GM23338 (cell line): ENCODE results near the gene TAF6L. TPM values are rescaled to one million over a fixed set of nuclear protein-coding genes. Genes with fewer than 3 reads are reported as not detected.

ENCODE experiments used
- ATAC-seq: fragments of 200-7000 bp; cut with Tn5 transposase; 3 replicates; pipeline ENCODE4 v1.9.1; 2020
- DNase-seq: peaks from one replicate; pipeline ENCODE4 v3.0.0-alpha.2; 2015; ENCODE audit warnings: low spot score
- H2AFZ ChIP-seq: fragments of 200-600 bp; sonication (generic); 2 replicates; pipeline ENCODE4 v1.8.0; 2016; ENCODE audit warnings: antibody characterized with exemption, mild to moderate bottlenecking, moderate library complexity
- H3F3A ChIP-seq: fragments of 200-600 bp; sonication (generic); replicated peaks from 2 replicates; pipeline ENCODE4 v1.8.0; 2017; ENCODE audit warnings: antibody characterized with exemption, mixed run types, low read depth
- H3K27ac ChIP-seq: fragments of 200-600 bp; sonication (generic); 2 replicates; pipeline ENCODE4 v1.6.1; 2016; ENCODE audit warnings: low read depth
- H3K27me3 ChIP-seq: fragments of 200-600 bp; sonication (generic); 2 replicates; pipeline ENCODE4 v1.8.0; 2016; ENCODE audit warnings: mild to moderate bottlenecking, mixed run types, moderate library complexity; ENCODE audit not compliant: insufficient read depth
- H3K36me3 ChIP-seq: fragments of 200-600 bp; sonication (generic); 2 replicates; pipeline ENCODE4 v1.8.0; 2016; ENCODE audit warnings: mild to moderate bottlenecking; ENCODE audit not compliant: insufficient read depth
- H3K4me1 ChIP-seq: fragments of 200-600 bp; sonication (generic); 2 replicates; pipeline ENCODE4 v1.8.0; 2016; ENCODE audit warnings: mild to moderate bottlenecking, moderate library complexity; ENCODE audit not compliant: insufficient read depth
- H3K4me2 ChIP-seq: fragments of 200-600 bp; sonication (generic); 2 replicates; pipeline ENCODE4 v1.7.1; 2017; ENCODE audit warnings: mixed run types
- H3K4me3 ChIP-seq: fragments of 200-600 bp; sonication (generic); 2 replicates; pipeline ENCODE4 v1.6.1; 2016; ENCODE audit warnings: mixed run types
- H3K79me2 ChIP-seq: fragments of 200-600 bp; sonication (generic); replicated peaks from 2 replicates; pipeline ENCODE4 v1.8.0; 2017; ENCODE audit warnings: mild to moderate bottlenecking; ENCODE audit not compliant: insufficient read depth
- H3K9me2 ChIP-seq: fragments of 200-600 bp; sonication (generic); 2 replicates; pipeline ENCODE4 v1.8.0; 2017; ENCODE audit not compliant: insufficient read depth
- H4K20me1 ChIP-seq: fragments of 200-600 bp; sonication (generic); replicated peaks from 2 replicates; pipeline ENCODE4 v1.8.0; 2017; ENCODE audit warnings: mild to moderate bottlenecking; ENCODE audit not compliant: insufficient read depth
- H3K27ac Mint-ChIP-seq: 2 replicates; pipeline ENCODE4 v1.8.0; 2020; ENCODE audit warnings: inconsistent platforms, mild to moderate bottlenecking, moderate library complexity, mixed read lengths
- H3K27me3 Mint-ChIP-seq: 3 replicates; pipeline ENCODE4 v1.8.0; 2022; ENCODE audit warnings: low read depth, mild to moderate bottlenecking, moderate library complexity, mixed read lengths, inconsistent platforms; ENCODE audit not compliant: insufficient read depth, poor library complexity
- H3K36me3 Mint-ChIP-seq: 3 replicates; pipeline ENCODE4 v1.8.0; 2021; ENCODE audit warnings: low read depth, mild to moderate bottlenecking, inconsistent platforms, moderate library complexity, mixed read lengths
- H3K4me1 Mint-ChIP-seq: 3 replicates; pipeline ENCODE4 v1.8.0; 2020; ENCODE audit warnings: mild to moderate bottlenecking, inconsistent platforms, mixed read lengths
- H3K4me3 Mint-ChIP-seq: 3 replicates; pipeline ENCODE4 v1.8.0; 2021; ENCODE audit warnings: moderate library complexity, mild to moderate bottlenecking, inconsistent platforms, mixed read lengths
- H3K9me3 Mint-ChIP-seq: 3 replicates; pipeline ENCODE4 v1.8.0; 2020; ENCODE audit warnings: moderate library complexity, mild to moderate bottlenecking, inconsistent platforms, mixed read lengths
- CREB1 ChIP-seq: fragments of 250-450 bp; sonication (Bioruptor Pico); IDR thresholded peaks from 2 replicates; pipeline ENCODE4 v1.5.0; 2020; ENCODE audit warnings: low read depth, mild to moderate bottlenecking, moderate library complexity
- EZH2 ChIP-seq: fragments of 200-600 bp; sonication (generic); IDR thresholded peaks from one replicate; pipeline ENCODE4 v1.8.0; 2017; ENCODE audit warnings: antibody characterized with exemption, mild to moderate bottlenecking, low read depth; ENCODE audit not compliant: unreplicated experiment
- EZH2phosphoT487 ChIP-seq: fragments of 200-600 bp; sonication (generic); IDR thresholded peaks from one replicate; pipeline ENCODE4 v1.8.1; 2018; ENCODE audit warnings: antibody characterized with exemption; ENCODE audit not compliant: unreplicated experiment
- STAT1 ChIP-seq: IDR thresholded peaks from one replicate; pipeline ENCODE4 v1.6.1; 2016; ENCODE audit warnings: antibody characterized with exemption; ENCODE audit not compliant: unreplicated experiment
- polyA plus RNA-seq: library from polyadenylated mRNA; unstranded; fragments of >200 nt; fragmentation: Nextera tagmentation; extraction: Ambion mirVana; gene quantifications from 2 replicates; pipeline ENCODE4 v1.2.1, GENCODE V29; 2016
- total RNA-seq: library from RNA; depleted of rRNA; stranded (reverse); fragments of >200 nt; shearing (Covaris generic); gene quantifications from 2 replicates; pipeline ENCODE4 v1.2.3, GENCODE V29; 2014
- TF ChIP-seq, protein P1 (sequence below): fragments of 250-450 bp; sonication (Bioruptor Pico); IDR thresholded peaks from 2 replicates; pipeline ENCODE4 v1.5.0; 2020; ENCODE audit warnings: mild to moderate bottlenecking, moderate library complexity
- TF ChIP-seq, protein P2 (sequence below), 2 experiments: fragments of 200-600 bp in 1 of 2; sonication (generic) in 1 of 2; conservative IDR thresholded peaks; 2 replicates each; pipeline versions ENCODE4 v1.5.1 to v1.6.1; 2016 to 2017; ENCODE audit warnings: antibody characterized with exemption in 2 of 2, low read depth in 2 of 2, mild to moderate bottlenecking in 2 of 2, moderate library complexity in 1 of 2
- TF ChIP-seq, protein P3 (sequence below): IDR thresholded peaks from one replicate; pipeline ENCODE4 v1.6.1; 2018; ENCODE audit warnings: antibody characterized with exemption; ENCODE audit not compliant: unreplicated experiment
- TF ChIP-seq, protein P4 (sequence below): IDR thresholded peaks from 2 replicates; pipeline ENCODE4 v1.6.1; 2016; ENCODE audit warnings: antibody characterized with exemption

TAF6L gene
- total and polyA plus RNA-seq, 2 experiments from 2014 or later = 21.8 to 30.6 TPM

DNA sequence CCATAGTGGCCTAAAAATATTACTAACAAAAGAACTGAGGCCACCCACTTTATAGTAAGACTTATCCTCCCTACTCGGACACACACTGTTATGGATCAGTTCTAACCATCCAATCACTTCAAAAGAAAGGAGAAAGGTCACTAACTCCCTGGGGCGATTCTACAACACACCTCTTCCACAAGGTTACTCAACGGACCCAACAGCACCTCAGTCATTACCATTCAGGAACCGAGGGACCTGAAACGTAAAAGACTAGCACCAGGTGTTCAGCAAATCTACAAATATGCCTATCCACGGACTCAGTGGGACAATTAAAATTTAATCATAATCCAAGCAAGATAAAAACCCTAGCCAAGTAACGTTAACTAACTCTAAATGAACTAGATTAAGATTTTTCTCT lies 45.5 kb upstream of the TAF6L start (continued):
- TF ChIP-seq, protein P1, sequence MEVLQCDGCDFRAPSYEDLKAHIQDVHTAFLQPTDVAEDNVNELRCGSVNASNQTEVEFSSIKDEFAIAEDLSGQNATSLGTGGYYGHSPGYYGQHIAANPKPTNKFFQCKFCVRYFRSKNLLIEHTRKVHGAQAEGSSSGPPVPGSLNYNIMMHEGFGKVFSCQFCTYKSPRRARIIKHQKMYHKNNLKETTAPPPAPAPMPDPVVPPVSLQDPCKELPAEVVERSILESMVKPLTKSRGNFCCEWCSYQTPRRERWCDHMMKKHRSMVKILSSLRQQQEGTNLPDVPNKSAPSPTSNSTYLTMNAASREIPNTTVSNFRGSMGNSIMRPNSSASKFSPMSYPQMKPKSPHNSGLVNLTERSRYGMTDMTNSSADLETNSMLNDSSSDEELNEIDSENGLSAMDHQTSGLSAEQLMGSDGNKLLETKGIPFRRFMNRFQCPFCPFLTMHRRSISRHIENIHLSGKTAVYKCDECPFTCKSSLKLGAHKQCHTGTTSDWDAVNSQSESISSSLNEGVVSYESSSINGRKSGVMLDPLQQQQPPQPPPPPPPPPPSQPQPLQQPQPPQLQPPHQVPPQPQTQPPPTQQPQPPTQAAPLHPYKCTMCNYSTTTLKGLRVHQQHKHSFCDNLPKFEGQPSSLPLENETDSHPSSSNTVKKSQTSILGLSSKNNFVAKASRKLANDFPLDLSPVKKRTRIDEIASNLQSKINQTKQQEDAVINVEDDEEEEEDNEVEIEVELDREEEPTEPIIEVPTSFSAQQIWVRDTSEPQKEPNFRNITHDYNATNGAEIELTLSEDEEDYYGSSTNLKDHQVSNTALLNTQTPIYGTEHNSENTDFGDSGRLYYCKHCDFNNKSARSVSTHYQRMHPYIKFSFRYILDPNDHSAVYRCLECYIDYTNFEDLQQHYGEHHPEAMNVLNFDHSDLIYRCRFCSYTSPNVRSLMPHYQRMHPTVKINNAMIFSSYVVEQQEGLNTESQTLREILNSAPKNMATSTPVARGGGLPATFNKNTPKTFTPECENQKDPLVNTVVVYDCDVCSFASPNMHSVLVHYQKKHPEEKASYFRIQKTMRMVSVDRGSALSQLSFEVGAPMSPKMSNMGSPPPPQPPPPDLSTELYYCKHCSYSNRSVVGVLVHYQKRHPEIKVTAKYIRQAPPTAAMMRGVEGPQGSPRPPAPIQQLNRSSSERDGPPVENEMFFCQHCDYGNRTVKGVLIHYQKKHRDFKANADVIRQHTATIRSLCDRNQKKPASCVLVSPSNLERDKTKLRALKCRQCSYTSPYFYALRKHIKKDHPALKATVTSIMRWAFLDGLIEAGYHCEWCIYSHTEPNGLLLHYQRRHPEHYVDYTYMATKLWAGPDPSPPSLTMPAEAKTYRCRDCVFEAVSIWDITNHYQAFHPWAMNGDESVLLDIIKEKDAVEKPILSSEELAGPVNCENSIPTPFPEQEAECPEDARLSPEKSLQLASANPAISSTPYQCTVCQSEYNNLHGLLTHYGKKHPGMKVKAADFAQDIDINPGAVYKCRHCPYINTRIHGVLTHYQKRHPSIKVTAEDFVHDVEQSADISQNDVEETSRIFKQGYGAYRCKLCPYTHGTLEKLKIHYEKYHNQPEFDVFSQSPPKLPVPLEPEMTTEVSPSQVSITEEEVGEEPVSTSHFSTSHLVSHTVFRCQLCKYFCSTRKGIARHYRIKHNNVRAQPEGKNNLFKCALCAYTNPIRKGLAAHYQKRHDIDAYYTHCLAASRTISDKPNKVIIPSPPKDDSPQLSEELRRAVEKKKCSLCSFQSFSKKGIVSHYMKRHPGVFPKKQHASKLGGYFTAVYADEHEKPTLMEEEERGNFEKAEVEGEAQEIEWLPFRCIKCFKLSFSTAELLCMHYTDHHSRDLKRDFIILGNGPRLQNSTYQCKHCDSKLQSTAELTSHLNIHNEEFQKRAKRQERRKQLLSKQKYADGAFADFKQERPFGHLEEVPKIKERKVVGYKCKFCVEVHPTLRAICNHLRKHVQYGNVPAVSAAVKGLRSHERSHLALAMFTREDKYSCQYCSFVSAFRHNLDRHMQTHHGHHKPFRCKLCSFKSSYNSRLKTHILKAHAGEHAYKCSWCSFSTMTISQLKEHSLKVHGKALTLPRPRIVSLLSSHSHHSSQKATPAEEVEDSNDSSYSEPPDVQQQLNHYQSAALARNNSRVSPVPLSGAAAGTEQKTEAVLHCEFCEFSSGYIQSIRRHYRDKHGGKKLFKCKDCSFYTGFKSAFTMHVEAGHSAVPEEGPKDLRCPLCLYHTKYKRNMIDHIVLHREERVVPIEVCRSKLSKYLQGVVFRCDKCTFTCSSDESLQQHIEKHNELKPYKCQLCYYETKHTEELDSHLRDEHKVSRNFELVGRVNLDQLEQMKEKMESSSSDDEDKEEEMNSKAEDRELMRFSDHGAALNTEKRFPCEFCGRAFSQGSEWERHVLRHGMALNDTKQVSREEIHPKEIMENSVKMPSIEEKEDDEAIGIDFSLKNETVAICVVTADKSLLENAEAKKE (CRISPR knock-in tag) = no peak
- TF ChIP-seq CREB1 (CRISPR knock-in tag) = no peak

DNA sequence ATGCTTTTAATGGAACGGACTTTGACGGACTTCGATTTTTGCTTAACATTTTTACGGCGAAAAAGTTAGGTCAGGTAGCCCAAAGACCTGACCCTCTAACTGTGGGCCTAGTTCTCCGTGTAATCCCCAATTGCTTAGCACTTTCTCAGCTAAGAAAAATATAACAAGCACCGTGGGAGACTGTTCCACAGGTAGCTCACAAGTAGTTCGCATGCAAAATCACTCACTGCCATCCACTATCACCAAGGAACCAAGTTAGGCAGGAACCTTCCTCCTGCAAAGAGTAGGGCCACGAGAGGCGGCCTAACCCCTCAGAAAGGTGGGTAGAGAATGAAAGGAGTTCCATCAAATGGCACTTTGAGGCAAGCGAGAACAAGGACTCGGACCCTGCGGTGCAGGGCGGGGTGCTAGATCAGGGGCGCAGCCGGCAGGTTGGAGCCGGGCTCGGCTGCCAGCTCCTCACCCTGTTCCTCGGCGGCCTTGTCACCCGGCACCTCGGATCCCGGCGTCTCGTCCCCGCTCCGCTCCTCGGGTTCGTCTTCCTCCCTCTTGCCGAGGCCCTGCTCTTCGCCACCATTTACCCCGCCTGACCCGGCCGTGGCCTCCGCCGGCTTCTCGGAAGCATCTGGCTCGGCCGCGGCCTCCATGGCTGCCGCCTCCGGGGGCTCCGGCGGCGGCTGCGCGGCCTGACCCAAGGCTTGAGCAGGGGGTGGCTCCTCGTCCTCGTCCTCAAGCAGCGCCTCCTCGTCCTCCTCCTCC lies 44.9 kb upstream of the TAF6L start:
- Histone ChIP-seq H3F3A (peaks cover 45% of the 10 kb centered on the region), H3K27me3 (no peaks in the 10 kb centered on the region), H3K4me1 (peaks cover 24% of the 10 kb centered on the region), H3K9me2 (no peaks in the 10 kb centered on the region), H3K36me3 (peaks cover 36% of the 10 kb centered on the region), H3K4me3 (peak overlapping the region; percentile 59), H3K27ac (no peak overlapping the region), H4K20me1 (peaks cover 37% of the 10 kb centered on the region), H3K4me2 (peak overlapping the region; percentile 98), H2AFZ (no peak overlapping the region), H3K79me2 (peaks cover 74% of the 10 kb centered on the region)
- Mint-ChIP-seq H3K4me3 (peak overlapping the region; percentile 98), H3K27ac (peak overlapping the region; percentile 84; the same call in 1 of the 2 replicates), H3K36me3 (peaks cover 47% of the 10 kb centered on the region), H3K27me3 (peaks cover 14% of the 10 kb centered on the region), H3K4me1 (peaks cover 21% of the 10 kb centered on the region), H3K9me3 (no peaks in the 10 kb centered on the region; the same call in 2 of the 3 replicates)
- no peak for DNase-seq
- ATAC-seq = no peak
- TF ChIP-seq, protein P2, sequence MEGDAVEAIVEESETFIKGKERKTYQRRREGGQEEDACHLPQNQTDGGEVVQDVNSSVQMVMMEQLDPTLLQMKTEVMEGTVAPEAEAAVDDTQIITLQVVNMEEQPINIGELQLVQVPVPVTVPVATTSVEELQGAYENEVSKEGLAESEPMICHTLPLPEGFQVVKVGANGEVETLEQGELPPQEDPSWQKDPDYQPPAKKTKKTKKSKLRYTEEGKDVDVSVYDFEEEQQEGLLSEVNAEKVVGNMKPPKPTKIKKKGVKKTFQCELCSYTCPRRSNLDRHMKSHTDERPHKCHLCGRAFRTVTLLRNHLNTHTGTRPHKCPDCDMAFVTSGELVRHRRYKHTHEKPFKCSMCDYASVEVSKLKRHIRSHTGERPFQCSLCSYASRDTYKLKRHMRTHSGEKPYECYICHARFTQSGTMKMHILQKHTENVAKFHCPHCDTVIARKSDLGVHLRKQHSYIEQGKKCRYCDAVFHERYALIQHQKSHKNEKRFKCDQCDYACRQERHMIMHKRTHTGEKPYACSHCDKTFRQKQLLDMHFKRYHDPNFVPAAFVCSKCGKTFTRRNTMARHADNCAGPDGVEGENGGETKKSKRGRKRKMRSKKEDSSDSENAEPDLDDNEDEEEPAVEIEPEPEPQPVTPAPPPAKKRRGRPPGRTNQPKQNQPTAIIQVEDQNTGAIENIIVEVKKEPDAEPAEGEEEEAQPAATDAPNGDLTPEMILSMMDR (conservative IDR thresholded peaks at IDR 0.05; ENCODE audit: low read depth in 2 of 2) = no peak
- TF ChIP-seq EZH2 (no peak), CREB1 (CRISPR knock-in tag) (no peak), EZH2phosphoT487 (no peak), STAT1 (no peak)
- TF ChIP-seq, protein P3, sequence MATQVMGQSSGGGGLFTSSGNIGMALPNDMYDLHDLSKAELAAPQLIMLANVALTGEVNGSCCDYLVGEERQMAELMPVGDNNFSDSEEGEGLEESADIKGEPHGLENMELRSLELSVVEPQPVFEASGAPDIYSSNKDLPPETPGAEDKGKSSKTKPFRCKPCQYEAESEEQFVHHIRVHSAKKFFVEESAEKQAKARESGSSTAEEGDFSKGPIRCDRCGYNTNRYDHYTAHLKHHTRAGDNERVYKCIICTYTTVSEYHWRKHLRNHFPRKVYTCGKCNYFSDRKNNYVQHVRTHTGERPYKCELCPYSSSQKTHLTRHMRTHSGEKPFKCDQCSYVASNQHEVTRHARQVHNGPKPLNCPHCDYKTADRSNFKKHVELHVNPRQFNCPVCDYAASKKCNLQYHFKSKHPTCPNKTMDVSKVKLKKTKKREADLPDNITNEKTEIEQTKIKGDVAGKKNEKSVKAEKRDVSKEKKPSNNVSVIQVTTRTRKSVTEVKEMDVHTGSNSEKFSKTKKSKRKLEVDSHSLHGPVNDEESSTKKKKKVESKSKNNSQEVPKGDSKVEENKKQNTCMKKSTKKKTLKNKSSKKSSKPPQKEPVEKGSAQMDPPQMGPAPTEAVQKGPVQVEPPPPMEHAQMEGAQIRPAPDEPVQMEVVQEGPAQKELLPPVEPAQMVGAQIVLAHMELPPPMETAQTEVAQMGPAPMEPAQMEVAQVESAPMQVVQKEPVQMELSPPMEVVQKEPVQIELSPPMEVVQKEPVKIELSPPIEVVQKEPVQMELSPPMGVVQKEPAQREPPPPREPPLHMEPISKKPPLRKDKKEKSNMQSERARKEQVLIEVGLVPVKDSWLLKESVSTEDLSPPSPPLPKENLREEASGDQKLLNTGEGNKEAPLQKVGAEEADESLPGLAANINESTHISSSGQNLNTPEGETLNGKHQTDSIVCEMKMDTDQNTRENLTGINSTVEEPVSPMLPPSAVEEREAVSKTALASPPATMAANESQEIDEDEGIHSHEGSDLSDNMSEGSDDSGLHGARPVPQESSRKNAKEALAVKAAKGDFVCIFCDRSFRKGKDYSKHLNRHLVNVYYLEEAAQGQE = no peak
- TF ChIP-seq, protein P4, sequence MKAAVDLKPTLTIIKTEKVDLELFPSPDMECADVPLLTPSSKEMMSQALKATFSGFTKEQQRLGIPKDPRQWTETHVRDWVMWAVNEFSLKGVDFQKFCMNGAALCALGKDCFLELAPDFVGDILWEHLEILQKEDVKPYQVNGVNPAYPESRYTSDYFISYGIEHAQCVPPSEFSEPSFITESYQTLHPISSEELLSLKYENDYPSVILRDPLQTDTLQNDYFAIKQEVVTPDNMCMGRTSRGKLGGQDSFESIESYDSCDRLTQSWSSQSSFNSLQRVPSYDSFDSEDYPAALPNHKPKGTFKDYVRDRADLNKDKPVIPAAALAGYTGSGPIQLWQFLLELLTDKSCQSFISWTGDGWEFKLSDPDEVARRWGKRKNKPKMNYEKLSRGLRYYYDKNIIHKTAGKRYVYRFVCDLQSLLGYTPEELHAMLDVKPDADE = no peak
